Stimulated activated CD4-positive, alpha-beta T cell treated with anti-CD3 and anti-CD28 coated beads, Interleukin-4, amount 100 ng/mL, for 1 hour (primary cell): ENCODE data around the gene RPUSD4.

Experiments
- DNase-seq: peaks from one replicate; pipeline ENCODE4 v3.0.0-alpha.2; 2020

RPUSD4 gene

GRCh38 chr11:126212089-126212660, 725 bp upstream of the RPUSD4 start:
- DNase-seq = no peak

GRCh38 chr11:126210871-126211235, 597 bp downstream of the RPUSD4 start:
- no peak for DNase-seq

GRCh38 chr11:126207896-126208295, 3.6 kb downstream of the RPUSD4 start:
- DNase-seq = no peak

GRCh38 chr11:126205359-126205758, 6.1 kb downstream of the RPUSD4 start:
- no peak for DNase-seq

GRCh38 chr11:126202646-126203359, 8.6 kb downstream of the RPUSD4 start:
- no peak for DNase-seq

- no peak for DNase-seq
Measured at GRCh38 chr11:126198648-126199047, 12.8 kb downstream of the RPUSD4 start.

DNA sequence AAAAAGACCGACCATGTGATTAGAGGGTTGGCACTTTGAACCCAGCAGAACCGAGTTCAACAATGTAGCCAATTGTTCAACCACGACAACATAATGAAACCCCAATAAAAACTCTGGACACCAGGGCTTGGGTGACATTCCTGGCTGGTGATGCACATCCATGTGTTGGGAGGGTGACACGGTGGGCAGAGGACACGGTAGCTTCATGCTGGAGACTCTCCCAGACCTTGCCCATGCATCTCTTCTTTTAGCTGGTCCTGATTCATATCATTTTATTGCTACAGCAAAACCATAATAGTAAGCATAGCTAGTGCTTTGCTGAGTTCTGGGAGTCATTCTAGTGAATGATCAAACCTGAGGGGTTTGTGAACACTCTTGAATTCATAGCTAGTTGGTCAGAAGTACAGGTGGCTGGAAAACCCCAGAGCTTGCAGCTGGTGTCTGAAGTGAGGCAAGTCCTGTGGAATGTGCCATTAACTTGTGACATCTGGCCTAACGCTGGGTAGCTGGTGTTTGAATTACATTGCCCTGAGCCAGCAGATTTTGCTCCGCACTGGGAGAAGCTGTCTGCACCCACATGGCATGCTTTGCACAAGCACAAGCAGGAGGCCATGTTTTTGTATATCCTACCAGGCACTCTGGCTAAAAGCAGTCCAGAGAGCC, 14.0 kb downstream of the RPUSD4 start:
- DNase-seq = no peak

DNA sequence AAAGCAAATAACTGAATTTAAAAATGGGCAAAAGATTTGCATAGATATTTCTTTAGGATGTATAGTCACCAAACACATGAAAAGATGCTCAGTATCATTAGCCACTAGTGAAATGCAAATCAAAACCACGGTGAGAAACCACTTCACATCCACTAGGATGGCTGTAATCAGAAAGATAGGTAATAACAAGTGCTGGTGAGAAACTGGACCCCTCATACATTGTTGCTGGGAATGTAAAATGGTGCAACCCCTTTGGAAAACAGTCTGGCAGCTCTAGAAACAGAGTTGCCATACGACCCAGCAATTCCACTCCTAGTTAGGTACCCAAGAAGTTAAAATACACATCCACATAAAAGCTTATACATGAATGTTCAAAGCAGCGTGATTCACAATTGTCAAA, 16.3 kb downstream of the RPUSD4 start:
- DNase-seq = no peak

DNA sequence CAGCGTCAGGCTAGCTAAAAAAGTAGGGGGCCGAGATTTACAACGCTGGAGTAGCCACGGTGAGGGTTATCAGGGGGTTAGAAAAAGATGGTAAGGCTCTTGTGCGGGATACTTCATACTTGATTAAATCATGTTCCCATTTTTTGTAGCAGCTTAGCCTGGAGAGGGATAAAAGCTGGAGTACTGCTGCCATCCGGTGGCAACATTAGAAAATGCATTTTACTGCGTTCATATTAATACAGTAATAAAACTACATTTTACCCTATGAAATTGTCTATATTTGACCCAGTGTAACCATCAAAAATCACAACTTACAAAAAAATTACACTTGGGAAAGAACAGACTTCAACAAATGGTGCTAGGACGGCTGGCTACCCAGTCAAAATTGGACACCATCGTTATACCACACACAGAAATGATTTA, 17.3 kb downstream of the RPUSD4 start:
- DNase-seq = peak; percentile 16

DNA sequence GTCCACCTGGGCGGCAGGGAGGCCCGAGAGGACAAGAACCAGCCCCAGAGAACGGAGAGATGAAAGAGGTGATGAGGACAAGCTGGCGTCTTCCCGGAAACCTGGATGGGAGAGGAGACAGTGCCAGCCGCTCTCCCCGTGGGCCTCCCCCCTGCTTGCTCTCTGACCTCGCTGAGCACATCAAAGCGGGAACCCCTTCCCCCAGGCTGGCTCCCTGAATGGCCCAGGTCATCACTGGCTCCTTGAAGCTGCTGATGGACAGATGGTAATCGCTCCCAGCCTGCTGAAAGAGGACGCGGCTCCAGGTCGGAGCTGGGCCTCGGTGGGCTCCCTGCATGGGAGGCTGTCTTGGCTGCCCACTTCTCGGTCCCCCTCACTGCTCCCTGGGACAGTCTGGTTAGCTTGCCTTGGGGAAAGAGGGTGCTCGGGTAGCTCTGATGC, 18.4 kb downstream of the RPUSD4 start:
- no peak for DNase-seq

- DNase-seq = no peak
Measured at GRCh38 chr11:126192361-126192760, 19.1 kb downstream of the RPUSD4 start.

GRCh38 chr11:126191379-126192073, 19.9 kb downstream of the RPUSD4 start:
- no peak for DNase-seq

GRCh38 chr11:126190792-126191191, 20.7 kb downstream of the RPUSD4 start:
- no peak for DNase-seq

GRCh38 chr11:126189109-126189929, 22.1 kb downstream of the RPUSD4 start:
- no peak for DNase-seq

GRCh38 chr11:126188332-126189108, 22.9 kb downstream of the RPUSD4 start:
- no peak for DNase-seq

DNA sequence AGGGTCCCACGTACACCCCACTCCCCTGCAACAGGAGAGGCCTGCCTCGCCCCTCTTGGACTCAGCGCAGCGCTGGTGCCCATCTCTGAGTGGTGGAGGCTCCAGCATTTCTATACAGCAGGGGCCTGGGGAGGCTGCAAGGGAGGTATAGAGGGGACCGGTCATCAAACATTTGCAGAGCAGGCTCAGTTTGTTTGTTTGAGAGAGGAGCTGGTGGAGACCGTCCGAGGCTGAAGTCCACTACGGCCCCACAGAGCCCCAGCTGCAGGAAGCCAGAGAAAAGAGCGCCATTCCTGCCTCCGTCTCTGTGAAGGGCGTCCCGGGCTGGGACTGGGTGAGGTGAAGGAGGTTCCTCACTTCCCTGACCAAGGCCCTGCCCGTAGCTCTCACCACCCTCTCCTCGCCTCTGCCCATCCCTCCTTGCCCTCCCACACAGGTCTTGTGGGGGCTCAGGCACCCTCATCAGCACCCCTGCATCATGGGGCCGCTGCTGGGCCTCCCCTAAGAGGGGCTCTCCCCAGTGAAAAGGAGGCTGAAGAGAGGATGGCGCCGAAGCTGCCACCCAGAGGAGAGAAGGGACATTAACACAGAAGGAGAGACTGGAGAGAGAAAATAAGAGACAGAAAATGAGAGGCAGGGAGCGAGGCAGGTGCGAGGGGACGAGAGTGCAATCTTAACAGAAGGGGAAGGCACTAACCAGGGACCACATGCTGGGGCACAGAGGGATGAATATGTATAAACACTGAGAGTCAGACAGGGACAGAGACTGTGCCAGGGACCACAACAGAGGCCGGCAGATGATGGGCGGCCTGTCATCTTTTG, 24.5 kb downstream of the RPUSD4 start:
- no peak for DNase-seq

DNA sequence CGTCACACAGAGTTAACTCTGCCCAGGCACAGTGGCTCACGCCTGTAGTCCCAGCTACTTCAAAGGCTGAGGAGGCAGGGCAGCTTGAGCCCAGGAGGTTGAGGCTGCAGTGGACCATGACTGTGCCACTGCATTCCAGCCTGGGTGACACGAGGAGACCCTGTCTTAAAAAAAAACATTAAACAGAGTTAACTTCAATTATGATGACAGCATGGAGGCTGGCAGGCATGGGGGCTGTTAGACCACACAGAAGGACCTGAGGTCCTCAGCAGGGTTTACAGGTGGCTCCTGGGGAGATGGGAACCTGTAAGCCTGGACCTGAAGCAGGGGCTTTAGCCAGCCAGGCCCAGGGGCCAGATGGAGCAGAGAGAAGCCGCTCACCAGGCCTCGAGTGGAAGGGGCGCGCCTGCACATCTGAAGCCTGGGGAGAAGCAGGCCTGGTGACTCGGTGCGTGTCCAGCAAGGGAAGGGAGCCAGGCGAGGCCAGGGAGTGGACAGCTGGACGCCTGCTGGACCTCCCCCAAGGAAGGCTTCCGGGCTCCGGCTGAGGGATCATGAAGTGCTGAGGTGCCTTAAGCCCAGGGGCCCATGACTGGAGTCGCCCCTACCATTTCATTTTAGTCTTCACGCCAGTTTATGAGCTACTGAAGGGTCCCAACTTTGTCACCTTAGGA, 25.3 kb downstream of the RPUSD4 start:
- no peak for DNase-seq

GRCh38 chr11:126185259-126186024, 26.0 kb downstream of the RPUSD4 start:
- no peak for DNase-seq

- no peak for DNase-seq
Measured at GRCh38 chr11:126182787-126183445, 28.5 kb downstream of the RPUSD4 start.
